K562 (cell line): ENCODE data around the gene PDLIM5. TPM values are rescaled to one million over a fixed set of nuclear protein-coding genes. Genes with fewer than 3 reads are reported as not detected.

Source experiments
- BACH1 ChIP-seq: fragments of 200-800 bp; sonication (Bioruptor generic); IDR thresholded peaks from 2 replicates; pipeline ENCODE4 v1.6.1; 2016; ENCODE audit warnings: missing genetic modification characterization, missing compliant biosample characterization
- CEBPZ ChIP-seq: fragments of 150-350 bp; IDR thresholded peaks from 2 replicates; pipeline ENCODE4 v1.6.1; 2014; ENCODE audit warnings: low read depth, mild to moderate bottlenecking, low read length, borderline replicate concordance
- ELF1 ChIP-seq: fragments of 200-800 bp; sonication (Bioruptor generic); IDR thresholded peaks from 2 replicates; pipeline ENCODE4 v1.6.1; 2016; ENCODE audit warnings: missing genetic modification characterization, missing compliant biosample characterization
- ERF ChIP-seq: fragments of 450-650 bp; formaldehyde crosslinking; IDR thresholded peaks from 2 replicates; pipeline ENCODE4 v1.4.0; 2020; ENCODE audit warnings: mild to moderate bottlenecking, mixed read lengths
- HCFC1 ChIP-seq: IDR thresholded peaks from 2 replicates; pipeline ENCODE4 v1.6.1; 2012; ENCODE audit warnings: low read depth, low read length, improper control_type of control experiment
- HIVEP1 ChIP-seq: fragments of 250-450 bp; sonication (Bioruptor Pico); IDR thresholded peaks from 2 replicates; pipeline ENCODE4 v1.4.0; 2020; ENCODE audit warnings: mild to moderate bottlenecking
- SNAPC5 ChIP-seq: fragments of 250-450 bp; sonication (Bioruptor Pico); IDR thresholded peaks from 2 replicates; pipeline ENCODE4 v1.8.0; 2021; ENCODE audit warnings: moderate library complexity, mild to moderate bottlenecking, inconsistent platforms
- ZBTB12 ChIP-seq: fragments of 250-450 bp; sonication (Bioruptor Pico); IDR thresholded peaks from 2 replicates; pipeline ENCODE4 v1.4.0; 2020
- ZNF318 ChIP-seq, 2 experiments: fragments of 450-650 bp; IDR thresholded peaks; 2 replicates each; pipeline ENCODE4 v1.6.1; 2016; ENCODE audit warnings: mild to moderate bottlenecking in 2 of 2, borderline replicate concordance in 1 of 2, low read depth in 1 of 2, moderate library complexity in 1 of 2
- ZNF444 ChIP-seq: fragments of 250-450 bp; sonication (Bioruptor Pico); IDR thresholded peaks from 2 replicates; pipeline ENCODE4 v1.4.0; 2020; ENCODE audit warnings: mild to moderate bottlenecking, moderate library complexity
- ZNF717 ChIP-seq: fragments of 250-450 bp; sonication (Bioruptor Pico); IDR thresholded peaks from 2 replicates; pipeline ENCODE4 v1.5.0; 2021
- polyA plus RNA-seq, 8 experiments: library from polyadenylated mRNA; depleted of rRNA in 4 of 8; stranded (reverse) in 5 of 8; unstranded in 3 of 8; fragments of >200 nt; fragmentation: Nextera tagmentation in 2 of 8; fragmentation: Illumina TruSeq in 1 of 8; extraction: Ambion mirVana in 2 of 8; extraction: Trizol in 1 of 8; gene quantifications; 2 replicates each; pipeline versions ENCODE4 v1.2.1 to v1.2.3, GENCODE V29; 2011 to 2014; ENCODE audit warnings: inconsistent platforms in 1 of 8, missing spikeins in 1 of 8
- total RNA-seq, 7 experiments: library from RNA; depleted of rRNA in 6 of 7; stranded (reverse); fragments of >200 nt in 6 of 7; fragmentation: Illumina TruSeq in 2 of 7; extraction: Trizol in 2 of 7; gene quantifications; 2 replicates each; pipeline versions ENCODE4 v1.2.1 to v1.2.3, GENCODE V29; 2011 to 2021; ENCODE audit warnings: low replicate concordance in 1 of 7
- TF ChIP-seq, protein P1 (sequence below): fragments of 250-450 bp; sonication (Bioruptor Pico); IDR thresholded peaks from 2 replicates; pipeline ENCODE4 v1.8.0; 2022; ENCODE audit warnings: moderate library complexity, mild to moderate bottlenecking, inconsistent platforms

PDLIM5 gene
- total and polyA plus RNA-seq, 9 of the 15 experiments (the other 6 are each of a cell fraction or from before 2014, with no cell fraction given), result 36.9 to 127 (median 62.5) TPM

- TF ChIP-seq ZNF318 (IDR thresholded peaks at IDR 0.05; ENCODE audit: borderline replicate concordance in 1 of 2, low read depth in 1 of 2), result no peak
- TF ChIP-seq HCFC1, result peak; percentile 40; the same call in 1 of the 2 replicates
- no peak for TF ChIP-seq SNAPC5 (CRISPR knock-in tag)
- no peak for TF ChIP-seq ZNF444 (CRISPR knock-in tag)
- TF ChIP-seq, protein P1, sequence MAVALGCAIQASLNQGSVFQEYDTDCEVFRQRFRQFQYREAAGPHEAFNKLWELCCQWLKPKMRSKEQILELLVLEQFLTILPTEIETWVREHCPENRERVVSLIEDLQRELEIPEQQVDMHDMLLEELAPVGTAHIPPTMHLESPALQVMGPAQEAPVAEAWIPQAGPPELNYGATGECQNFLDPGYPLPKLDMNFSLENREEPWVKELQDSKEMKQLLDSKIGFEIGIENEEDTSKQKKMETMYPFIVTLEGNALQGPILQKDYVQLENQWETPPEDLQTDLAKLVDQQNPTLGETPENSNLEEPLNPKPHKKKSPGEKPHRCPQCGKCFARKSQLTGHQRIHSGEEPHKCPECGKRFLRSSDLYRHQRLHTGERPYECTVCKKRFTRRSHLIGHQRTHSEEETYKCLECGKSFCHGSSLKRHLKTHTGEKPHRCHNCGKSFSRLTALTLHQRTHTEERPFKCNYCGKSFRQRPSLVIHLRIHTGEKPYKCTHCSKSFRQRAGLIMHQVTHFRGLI (CRISPR knock-in tag), result peak; percentile 83; the same call in 1 of the 2 replicates
- no peak for TF ChIP-seq ERF
- TF ChIP-seq ELF1 (tag), result peak; percentile 86
- no peak for TF ChIP-seq HIVEP1 (CRISPR knock-in tag)
- no peak for TF ChIP-seq BACH1 (tag)
- no peak for TF ChIP-seq ZBTB12 (CRISPR knock-in tag)
- TF ChIP-seq CEBPZ, result no peak
- no peak for TF ChIP-seq ZNF717 (CRISPR knock-in tag)
Measured at GRCh38 chr4:94451695-94452475, at the start of gene PDLIM5 (continued).
